Activated naive CD8-positive, alpha-beta T cell treated with anti-CD3 and anti-CD28 coated beads, Interleukin-2, amount 50 U/mL, for 24 hours (primary cell): ENCODE measurements around the gene S100Z.
A peak's percentile ranks its signal among the peaks of the same experiment; 100 is the strongest.
"Not testable (repeated sequence)": the region's sequence is repeated elsewhere in the genome, so short reads cannot be mapped to it uniquely, and the experiment has no call there.

ENCODE experiments used
- ATAC-seq: fragments of 150-1000 bp; cut with Tn5 transposase; one replicate; pipeline ENCODE4 v1.10.0; 2021
- DNase-seq: peaks from one replicate; pipeline ENCODE4 v3.0.0; 2021
- H3K27ac Mint-ChIP-seq: one replicate; pipeline ENCODE4 v1.8.0; 2021; ENCODE audit warnings: mild to moderate bottlenecking, mixed read lengths
- H3K27me3 Mint-ChIP-seq: one replicate; pipeline ENCODE4 v1.8.0; 2021; ENCODE audit warnings: mixed read lengths
- H3K36me3 Mint-ChIP-seq: one replicate; pipeline ENCODE4 v1.8.0; 2021; ENCODE audit warnings: low read depth, mixed read lengths
- H3K4me1 Mint-ChIP-seq: one replicate; pipeline ENCODE4 v1.8.0; 2021; ENCODE audit warnings: mixed read lengths
- H3K4me3 Mint-ChIP-seq: one replicate; pipeline ENCODE4 v1.8.0; 2021; ENCODE audit warnings: mild to moderate bottlenecking, moderate library complexity, mixed read lengths
- H3K9me3 Mint-ChIP-seq: one replicate; pipeline ENCODE4 v1.8.0; 2021; ENCODE audit warnings: mixed read lengths

Gene S100Z

GRCh38 chr5:76851728-76852369 is 2.0 kb downstream of the S100Z start:
- ATAC-seq (no peak), DNase-seq (no peak)
- Mint-ChIP-seq H3K27me3 (no peaks in the 10 kb centered on the region), H3K9me3 (no peaks in the 10 kb centered on the region), H3K27ac (no peak overlapping the region), H3K4me3 (no peak overlapping the region), H3K36me3 (no peaks in the 10 kb centered on the region), H3K4me1 (peaks cover 36% of the 10 kb centered on the region)

GRCh38 chr5:76852772-76853171 is 3.0 kb downstream of the S100Z start:
- H3K4me1 Mint-ChIP-seq, result peaks cover 39% of the 10 kb centered on the region
- no peaks in the 10 kb centered on the region for H3K27me3 Mint-ChIP-seq
- ATAC-seq (no peak), DNase-seq (no peak)
- H3K9me3 Mint-ChIP-seq, result no peaks in the 10 kb centered on the region
- H3K36me3 Mint-ChIP-seq, result no peaks in the 10 kb centered on the region
- H3K4me3 Mint-ChIP-seq, result no peak overlapping the region
- H3K27ac Mint-ChIP-seq, result no peak overlapping the region

GRCh38 chr5:76853741-76854140 is 3.9 kb downstream of the S100Z start:
- not testable (repeated sequence) for H3K4me3 Mint-ChIP-seq, H3K27me3 Mint-ChIP-seq, H3K27ac Mint-ChIP-seq, DNase-seq, H3K36me3 Mint-ChIP-seq, H3K9me3 Mint-ChIP-seq, ATAC-seq
- peaks cover 39% of the 10 kb centered on the region for H3K4me1 Mint-ChIP-seq

GRCh38 chr5:76854644-76855043 is 4.8 kb downstream of the S100Z start:
- no peaks in the 10 kb centered on the region for H3K36me3 Mint-ChIP-seq
- no peak overlapping the region for H3K4me3 Mint-ChIP-seq
- H3K9me3 Mint-ChIP-seq, result no peaks in the 10 kb centered on the region
- peaks cover 39% of the 10 kb centered on the region for H3K4me1 Mint-ChIP-seq
- no peak overlapping the region for H3K27ac Mint-ChIP-seq
- ATAC-seq, result no peak
- DNase-seq, result no peak
- H3K27me3 Mint-ChIP-seq, result no peaks in the 10 kb centered on the region

DNA sequence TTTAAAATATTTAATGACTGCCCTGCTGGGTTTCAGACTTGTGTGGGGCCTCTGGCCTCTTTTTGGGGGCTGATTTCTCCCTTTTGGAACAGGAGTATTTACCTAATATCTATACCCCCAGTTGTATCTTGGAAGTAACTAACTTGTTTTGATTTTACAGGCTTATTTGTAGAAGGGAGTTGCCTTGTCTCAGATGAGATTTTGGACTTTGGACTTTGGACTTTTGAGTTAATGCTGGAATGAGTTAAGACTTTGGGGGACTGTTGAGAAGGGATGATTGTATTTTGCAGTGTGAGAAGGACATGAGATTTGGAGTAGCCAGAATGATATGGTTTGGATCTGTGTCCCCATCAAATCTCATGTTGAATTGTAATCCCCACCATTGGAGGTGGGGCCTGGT is 5.7 kb downstream of the S100Z start:
- not testable (repeated sequence) for H3K36me3 Mint-ChIP-seq, H3K9me3 Mint-ChIP-seq, H3K4me3 Mint-ChIP-seq, ATAC-seq, H3K27me3 Mint-ChIP-seq, DNase-seq
- Mint-ChIP-seq H3K4me1 (peaks cover 31% of the 10 kb centered on the region), H3K27ac (peak overlapping the region; percentile 86)

DNA sequence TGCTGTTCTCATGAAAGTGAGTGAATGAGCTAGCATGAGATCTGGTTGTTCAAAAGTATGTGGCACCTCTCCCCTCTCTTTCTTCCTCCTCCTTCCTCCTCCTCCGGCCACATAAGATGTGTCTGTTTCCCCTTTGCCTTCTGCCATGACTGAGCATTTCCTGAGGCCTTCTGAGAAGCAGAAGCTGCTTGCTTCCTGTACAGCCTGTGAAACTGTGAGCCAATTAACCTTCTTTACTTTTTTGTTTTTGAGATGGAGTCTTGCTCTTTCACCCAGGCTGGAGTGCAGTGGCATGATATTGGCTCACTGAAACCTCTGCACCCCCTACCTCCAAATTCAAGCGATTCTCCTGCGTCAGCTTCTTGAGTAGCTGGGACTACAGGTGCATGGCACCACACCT is 6.1 kb downstream of the S100Z start:
- peak; percentile 12 for DNase-seq
- H3K9me3 Mint-ChIP-seq, result no peaks in the 10 kb centered on the region
- peak; percentile 67 for ATAC-seq
- no peaks in the 10 kb centered on the region for H3K27me3 Mint-ChIP-seq
- H3K36me3 Mint-ChIP-seq, result no peaks in the 10 kb centered on the region
- no peak overlapping the region for H3K4me3 Mint-ChIP-seq
- H3K4me1 Mint-ChIP-seq, result peaks cover 28% of the 10 kb centered on the region
- peak overlapping the region; percentile 86 for H3K27ac Mint-ChIP-seq

DNA sequence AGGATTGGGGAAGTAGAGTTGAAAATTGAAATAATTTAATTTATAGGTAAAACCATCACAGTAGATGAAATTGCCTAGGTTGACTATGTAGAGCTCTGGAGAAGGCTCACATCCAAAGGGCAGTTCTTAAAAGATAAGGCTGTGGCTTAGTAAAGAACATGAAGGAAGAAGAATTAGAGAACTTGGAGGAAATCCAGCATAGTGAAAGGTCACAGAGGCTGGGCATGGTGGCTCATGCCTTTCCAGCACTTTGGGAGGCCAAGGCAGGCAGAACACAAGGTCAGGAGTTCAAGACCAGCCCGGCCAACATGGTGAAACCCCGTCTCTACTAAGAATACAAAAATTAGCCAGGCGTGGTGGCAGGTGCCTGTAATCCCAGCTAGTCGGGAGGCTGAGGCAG is 7.0 kb downstream of the S100Z start:
- not testable (repeated sequence) for DNase-seq, H3K27me3 Mint-ChIP-seq, H3K4me3 Mint-ChIP-seq, ATAC-seq, H3K9me3 Mint-ChIP-seq, H3K36me3 Mint-ChIP-seq
- Mint-ChIP-seq H3K4me1 (peaks cover 21% of the 10 kb centered on the region), H3K27ac (peak overlapping the region; percentile 86)

DNA sequence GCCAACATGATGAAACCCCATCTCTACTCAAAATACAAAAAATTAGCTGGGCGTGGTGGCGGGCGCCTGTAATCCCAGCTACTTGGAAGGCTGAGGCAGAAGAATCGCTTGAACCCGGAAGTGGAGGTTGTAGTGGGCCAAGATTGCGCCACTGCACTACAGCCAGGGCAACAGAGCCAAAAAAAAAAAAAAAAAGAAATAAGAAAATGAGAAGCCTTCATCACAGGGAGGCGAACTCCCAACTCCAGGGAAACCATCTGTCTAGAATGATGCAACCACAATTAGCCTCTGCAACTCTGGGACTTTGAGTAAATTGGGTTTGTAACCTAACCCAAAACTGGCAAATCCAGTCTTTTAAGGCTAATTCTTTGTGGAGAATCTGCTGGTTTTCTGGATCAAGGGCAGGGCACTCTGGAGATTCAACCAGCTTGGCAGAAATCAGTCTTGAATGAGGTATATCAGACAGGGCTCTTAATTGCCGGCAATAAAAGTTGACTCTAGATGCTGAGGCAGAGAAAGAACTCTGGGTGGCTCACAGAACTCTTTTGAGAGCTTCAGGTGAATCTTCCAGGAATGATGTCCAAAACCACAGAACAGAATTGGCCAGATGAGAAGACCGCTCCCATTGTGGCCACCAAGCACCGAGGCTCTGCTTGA is 9.9 kb downstream of the S100Z start:
- H3K27me3 Mint-ChIP-seq, result no peaks in the 10 kb centered on the region
- H3K4me1 Mint-ChIP-seq, result peaks cover 21% of the 10 kb centered on the region
- H3K36me3 Mint-ChIP-seq, result no peaks in the 10 kb centered on the region
- no peak overlapping the region for H3K4me3 Mint-ChIP-seq
- DNase-seq (no peak), ATAC-seq (no peak)
- H3K9me3 Mint-ChIP-seq, result no peaks in the 10 kb centered on the region
- no peak overlapping the region for H3K27ac Mint-ChIP-seq

GRCh38 chr5:76861612-76862011 is 11.8 kb downstream of the S100Z start:
- no peaks in the 10 kb centered on the region for H3K36me3 Mint-ChIP-seq
- no peak overlapping the region for H3K4me3 Mint-ChIP-seq
- ATAC-seq (no peak), DNase-seq (no peak)
- H3K4me1 Mint-ChIP-seq, result peaks cover 5% of the 10 kb centered on the region
- no peaks in the 10 kb centered on the region for H3K9me3 Mint-ChIP-seq
- no peaks in the 10 kb centered on the region for H3K27me3 Mint-ChIP-seq
- no peak overlapping the region for H3K27ac Mint-ChIP-seq

GRCh38 chr5:76863001-76863400 is 13.2 kb downstream of the S100Z start:
- DNase-seq (no peak), ATAC-seq (no peak)
- Mint-ChIP-seq H3K4me1 (no peaks in the 10 kb centered on the region), H3K27me3 (no peaks in the 10 kb centered on the region), H3K27ac (no peak overlapping the region), H3K36me3 (no peaks in the 10 kb centered on the region), H3K4me3 (no peak overlapping the region), H3K9me3 (no peaks in the 10 kb centered on the region)

DNA sequence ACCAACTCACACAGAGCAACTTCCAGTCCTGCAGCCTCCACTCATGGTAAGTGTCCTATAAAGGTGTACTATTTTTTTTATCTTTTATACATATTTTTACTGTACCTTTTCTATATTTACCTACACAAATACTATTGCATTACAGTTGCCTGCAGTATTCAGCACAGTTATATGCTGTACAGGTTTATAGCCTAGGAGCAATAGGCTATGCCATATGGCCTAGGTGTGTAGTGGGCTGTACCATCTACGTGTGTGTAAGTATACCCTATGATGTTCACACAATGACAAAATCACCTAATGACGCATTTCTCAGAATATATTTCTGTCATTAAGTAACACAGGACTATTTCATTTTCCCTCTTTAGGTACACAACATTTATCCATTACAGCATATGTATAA is 16.7 kb downstream of the S100Z start:
- H3K4me3 Mint-ChIP-seq, result no peak overlapping the region
- H3K27ac Mint-ChIP-seq, result no peak overlapping the region

DNA sequence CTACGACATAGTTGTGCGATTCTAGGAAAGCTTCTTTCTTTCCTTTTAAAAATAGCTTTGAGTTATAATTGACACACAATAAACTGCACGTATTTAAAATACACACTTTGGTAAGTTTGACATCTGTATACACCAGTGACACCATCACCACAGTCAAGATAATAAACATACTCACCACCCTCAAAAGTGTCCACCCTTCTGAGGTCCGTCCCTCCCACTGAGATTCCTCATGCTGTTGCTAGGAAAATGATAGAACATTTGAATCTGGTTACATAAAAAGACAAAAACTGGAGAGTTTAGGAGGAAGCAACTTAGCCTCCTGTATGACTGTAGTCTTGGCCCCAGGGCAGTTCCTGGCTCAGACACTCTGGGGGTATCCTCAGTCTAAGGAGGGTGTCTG is 17.2 kb downstream of the S100Z start:
- H3K4me3 Mint-ChIP-seq, result no peak overlapping the region
- no peaks in the 10 kb centered on the region for H3K36me3 Mint-ChIP-seq
- H3K4me1 Mint-ChIP-seq, result no peaks in the 10 kb centered on the region
- DNase-seq (no peak), ATAC-seq (no peak)
- H3K27ac Mint-ChIP-seq, result no peak overlapping the region
- H3K9me3 Mint-ChIP-seq, result no peaks in the 10 kb centered on the region
- no peaks in the 10 kb centered on the region for H3K27me3 Mint-ChIP-seq

More for the DNA sequence above, 16.7 kb downstream of the S100Z start:
- no peak for ATAC-seq
- Mint-ChIP-seq H3K4me1 (no peaks in the 10 kb centered on the region), H3K9me3 (no peaks in the 10 kb centered on the region), H3K27me3 (no peaks in the 10 kb centered on the region), H3K36me3 (no peaks in the 10 kb centered on the region)
- DNase-seq, result no peak

DNA sequence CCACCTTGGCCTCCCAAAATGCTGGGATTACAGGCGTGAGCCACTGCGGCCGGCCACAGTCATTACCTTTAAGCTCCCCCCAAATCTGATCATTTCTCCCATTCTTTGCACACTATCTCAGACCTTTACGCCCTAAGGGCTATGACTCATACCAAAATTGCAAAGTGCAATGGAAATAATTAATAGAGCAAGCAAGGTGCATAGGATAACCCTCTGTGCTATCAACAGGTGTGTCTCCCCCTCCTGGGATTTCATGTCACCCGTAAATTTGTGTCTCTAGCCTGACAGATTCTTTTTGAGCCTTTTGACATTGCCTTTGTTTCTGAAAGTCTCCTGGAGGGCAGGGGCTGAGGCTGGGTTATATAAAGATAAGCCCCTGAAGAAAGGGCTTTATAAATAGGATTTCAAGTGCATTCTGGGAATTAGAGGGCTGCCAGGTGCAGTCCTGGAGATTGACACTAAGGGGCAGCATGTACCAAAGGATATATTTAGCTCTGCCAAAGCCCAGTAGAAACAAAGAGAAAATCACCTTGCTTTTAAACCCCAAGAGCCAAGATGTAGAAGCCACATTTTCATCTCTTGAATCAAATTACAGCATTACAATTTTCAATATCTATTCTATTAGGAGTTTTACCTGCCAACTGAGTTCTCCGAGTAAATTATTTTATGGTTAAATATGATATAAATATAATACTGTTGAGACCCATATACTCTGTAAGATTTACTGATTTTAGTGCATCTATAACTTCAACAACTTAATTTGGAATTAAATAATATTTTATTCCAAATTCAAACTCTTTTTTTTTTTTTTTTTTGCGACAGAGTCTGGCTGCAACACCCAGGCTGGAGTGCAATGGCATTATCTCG is 18.2 kb downstream of the S100Z start:
- Mint-ChIP-seq H3K9me3 (no peaks in the 10 kb centered on the region), H3K36me3 (no peaks in the 10 kb centered on the region), H3K4me3 (no peak overlapping the region), H3K27me3 (no peaks in the 10 kb centered on the region), H3K4me1 (no peaks in the 10 kb centered on the region), H3K27ac (no peak overlapping the region)
- peak; percentile 63 for DNase-seq
- ATAC-seq, result peak; percentile 54

DNA sequence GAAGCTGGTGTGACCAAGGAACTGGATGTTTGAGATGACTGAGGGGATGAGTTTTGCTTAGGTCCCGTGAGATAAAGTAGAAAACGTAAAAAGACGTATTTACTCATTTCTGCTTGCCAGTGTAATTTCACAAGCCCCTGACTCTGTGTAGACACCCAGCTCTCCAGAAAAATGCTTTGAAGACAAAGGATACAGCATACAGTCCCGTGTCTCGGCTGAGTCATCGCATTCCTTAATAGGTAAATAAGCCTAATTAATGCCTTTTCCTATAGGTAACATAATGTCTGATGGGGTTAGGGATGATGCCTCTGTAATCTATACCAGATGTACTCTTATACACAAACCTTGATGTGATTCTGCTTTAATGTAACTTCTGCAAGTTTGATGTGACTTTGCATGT is 20.2 kb downstream of the S100Z start:
- ATAC-seq (no peak), DNase-seq (no peak)
- H3K27me3 Mint-ChIP-seq, result no peaks in the 10 kb centered on the region
- H3K36me3 Mint-ChIP-seq, result no peaks in the 10 kb centered on the region
- no peak overlapping the region for H3K27ac Mint-ChIP-seq
- H3K4me3 Mint-ChIP-seq, result no peak overlapping the region
- H3K9me3 Mint-ChIP-seq, result no peaks in the 10 kb centered on the region
- H3K4me1 Mint-ChIP-seq, result no peaks in the 10 kb centered on the region

GRCh38 chr5:76874088-76874581 is 24.3 kb downstream of the S100Z start:
- H3K9me3 Mint-ChIP-seq, result no peaks in the 10 kb centered on the region
- H3K36me3 Mint-ChIP-seq, result no peaks in the 10 kb centered on the region
- H3K27me3 Mint-ChIP-seq, result no peaks in the 10 kb centered on the region
- H3K4me3 Mint-ChIP-seq, result no peak overlapping the region
- DNase-seq (no peak), ATAC-seq (no peak)
- H3K27ac Mint-ChIP-seq, result no peak overlapping the region
- no peaks in the 10 kb centered on the region for H3K4me1 Mint-ChIP-seq
